HepG2 (cell line): ENCODE results near the gene CAMK2N2. TPM values are rescaled to one million over a fixed set of nuclear protein-coding genes. Genes with fewer than 3 reads are reported as not detected.

Source experiments
- ATRX ChIP-seq: sonication (generic); formaldehyde crosslinking; IDR thresholded peaks from 2 replicates; pipeline ENCODE4 v1.4.0; 2020; ENCODE audit warnings: missing genetic modification reagents, borderline replicate concordance
- CENPX ChIP-seq: sonication (generic); formaldehyde crosslinking; IDR thresholded peaks from 2 replicates; pipeline ENCODE4 v1.9.0; 2021; ENCODE audit warnings: mild to moderate bottlenecking, missing genetic modification reagents, moderate library complexity
- FOXO1 ChIP-seq: sonication (generic); formaldehyde crosslinking; IDR thresholded peaks from 2 replicates; pipeline ENCODE4 v1.4.0; 2020; ENCODE audit warnings: missing genetic modification reagents
- NR2F2 ChIP-seq: IDR thresholded peaks from 2 replicates; pipeline ENCODE4 v1.6.1; 2012; ENCODE audit warnings: low read depth, inconsistent platforms, borderline replicate concordance
- PAWR ChIP-seq: sonication (generic); formaldehyde crosslinking; IDR thresholded peaks from 2 replicates; pipeline ENCODE4 v1.4.0; 2020; ENCODE audit warnings: missing genetic modification reagents, mild to moderate bottlenecking, borderline replicate concordance
- POLR2AphosphoS5 ChIP-seq: IDR thresholded peaks from 2 replicates; pipeline ENCODE4 v1.6.1; 2012; ENCODE audit warnings: low read depth, low read length
- RBAK ChIP-seq: sonication (generic); formaldehyde crosslinking; IDR thresholded peaks from 2 replicates; pipeline ENCODE4 v1.5.1; 2020; ENCODE audit warnings: mild to moderate bottlenecking, missing genetic modification reagents
- RFXANK ChIP-seq: IDR thresholded peaks from 2 replicates; pipeline ENCODE4 v1.6.1; 2016
- SP1 ChIP-seq, 2 experiments: fragments of 450-650 bp in 1 of 2; sonication (generic) in 1 of 2; formaldehyde crosslinking in 1 of 2; IDR thresholded peaks; 2 replicates each; pipeline versions ENCODE4 v1.4.0 to v1.6.1; 2016 to 2020; ENCODE audit warnings: missing genetic modification reagents in 1 of 2
- TBL1XR1 ChIP-seq: fragments of 150-350 bp; IDR thresholded peaks from 2 replicates; pipeline ENCODE4 v1.6.1; 2014; ENCODE audit warnings: borderline replicate concordance, low read length; ENCODE audit not compliant: partially characterized antibody
- TBX3 ChIP-seq: fragments of 450-650 bp; IDR thresholded peaks from 2 replicates; pipeline ENCODE4 v1.6.1; 2017; ENCODE audit warnings: antibody characterized with exemption, mild to moderate bottlenecking, inconsistent platforms, borderline replicate concordance
- TEAD3 ChIP-seq: optimal IDR thresholded peaks from 2 replicates; pipeline ENCODE3; 2016; ENCODE audit warnings: borderline replicate concordance
- XBP1 ChIP-seq: sonication (generic); formaldehyde crosslinking; IDR thresholded peaks from 2 replicates; pipeline ENCODE4 v1.5.0; 2020; ENCODE audit warnings: missing genetic modification reagents
- ZFYVE20 ChIP-seq: sonication (generic); formaldehyde crosslinking; IDR thresholded peaks from 2 replicates; pipeline ENCODE4 v1.8.0; 2023; ENCODE audit warnings: low read depth, mild to moderate bottlenecking, moderate library complexity, missing genetic modification reagents, borderline replicate concordance
- ZNF256 ChIP-seq: sonication (generic); formaldehyde crosslinking; conservative IDR thresholded peaks from 2 replicates; pipeline ENCODE4 v1.4.0; 2020; ENCODE audit warnings: missing genetic modification reagents
- ZNF547 ChIP-seq: sonication (generic); formaldehyde crosslinking; IDR thresholded peaks from 2 replicates; pipeline ENCODE4 v1.5.1; 2020; ENCODE audit warnings: mild to moderate bottlenecking, missing genetic modification reagents
- ZNF558 ChIP-seq: sonication (generic); formaldehyde crosslinking; IDR thresholded peaks from 2 replicates; pipeline ENCODE4 v1.9.0; 2022; ENCODE audit warnings: mild to moderate bottlenecking, missing genetic modification reagents, borderline replicate concordance
- ZNF674 ChIP-seq: sonication (generic); formaldehyde crosslinking; IDR thresholded peaks from 2 replicates; pipeline ENCODE4 v1.5.0; 2020; ENCODE audit warnings: low read depth, mild to moderate bottlenecking, missing genetic modification reagents
- ZNF768 ChIP-seq: sonication (generic); formaldehyde crosslinking; IDR thresholded peaks from 2 replicates; pipeline ENCODE4 v1.4.0; 2020; ENCODE audit warnings: missing genetic modification reagents
- ZSCAN9 ChIP-seq: IDR thresholded peaks from 2 replicates; pipeline ENCODE4 v1.6.1; 2016; ENCODE audit warnings: borderline replicate concordance
- polyA plus RNA-seq, 8 experiments: library from polyadenylated mRNA; depleted of rRNA in 3 of 8; stranded (reverse) in 7 of 8; unstranded in 1 of 8; fragments of >200 nt; fragmentation: Illumina TruSeq in 4 of 8; extraction: Trizol in 4 of 8; gene quantifications; 2 replicates each; pipeline versions ENCODE4 v1.2.1 to v1.2.3, GENCODE V29; 2011 to 2016; ENCODE audit warnings: low read depth in 4 of 8, missing spikeins in 1 of 8, mixed read lengths in 1 of 8; ENCODE audit not compliant: insufficient read depth in 1 of 8
- total RNA-seq, 5 experiments: library from RNA; depleted of rRNA; stranded (reverse); fragments of >200 nt; fragmentation: Illumina TruSeq; extraction: Trizol; gene quantifications; 2 replicates each; pipeline ENCODE4 v1.2.3, GENCODE V29; 2016; ENCODE audit warnings: low read depth in 1 of 5
- TF ChIP-seq, protein P1 (sequence below): conservative IDR thresholded peaks from 2 replicates; pipeline ENCODE4 v1.6.1; 2018; ENCODE audit warnings: missing genetic modification reagents
- TF ChIP-seq, protein P2 (sequence below): sonication (generic); formaldehyde crosslinking; IDR thresholded peaks from 2 replicates; pipeline ENCODE4 v1.4.0; 2020; ENCODE audit warnings: mild to moderate bottlenecking, missing genetic modification reagents
- TF ChIP-seq, protein P3 (sequence below): sonication (generic); formaldehyde crosslinking; IDR thresholded peaks from 2 replicates; pipeline ENCODE4 v1.4.0; 2020; ENCODE audit warnings: missing genetic modification reagents
- TF ChIP-seq, protein P4 (sequence below): sonication (generic); formaldehyde crosslinking; IDR thresholded peaks from 2 replicates; pipeline ENCODE4 v1.4.0; 2020; ENCODE audit warnings: missing genetic modification reagents, borderline replicate concordance

The CAMK2N2 gene
- total and polyA plus RNA-seq, 2 of the 13 experiments (the other 11 are each of a cell fraction or from before 2014, with no cell fraction given), result 0.12 to 0.27 TPM

DNA sequence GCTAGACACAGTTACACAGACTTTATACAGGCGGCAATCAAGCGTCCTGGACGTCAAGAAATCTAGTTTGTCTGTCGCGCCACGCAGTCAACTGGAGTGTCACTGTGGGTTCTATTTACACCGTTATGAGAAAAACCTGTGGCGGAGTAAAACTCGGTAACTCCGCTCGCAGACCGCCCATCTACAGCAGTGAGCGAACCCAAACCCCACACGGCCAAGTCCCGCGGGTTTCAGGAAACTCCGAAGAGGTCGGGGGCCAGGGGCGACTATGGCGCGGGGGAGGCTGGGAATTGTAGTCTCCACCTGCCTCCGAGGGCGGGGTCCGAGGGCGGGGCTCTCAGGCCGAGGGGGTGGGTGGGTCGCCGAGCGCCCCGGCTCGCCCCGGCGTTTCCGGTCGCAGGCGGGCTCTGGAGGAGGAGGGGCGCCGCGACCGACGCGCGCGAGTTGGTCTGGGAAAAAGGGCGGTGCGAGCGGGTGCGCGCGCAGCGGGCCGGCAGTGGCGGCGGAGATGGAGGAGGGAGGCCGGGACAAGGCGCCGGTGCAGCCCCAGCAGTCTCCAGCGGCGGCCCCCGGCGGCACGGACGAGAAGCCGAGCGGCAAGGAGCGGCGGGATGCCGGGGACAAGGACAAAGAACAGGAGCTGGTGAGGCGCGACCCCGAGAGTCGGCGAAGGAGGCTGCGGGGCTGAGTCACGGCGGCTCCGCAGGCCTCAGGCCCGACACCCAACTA lies 37.6 kb upstream of the CAMK2N2 start, which contains the start of gene PSMD2 (continued):
- TF ChIP-seq, protein P1, sequence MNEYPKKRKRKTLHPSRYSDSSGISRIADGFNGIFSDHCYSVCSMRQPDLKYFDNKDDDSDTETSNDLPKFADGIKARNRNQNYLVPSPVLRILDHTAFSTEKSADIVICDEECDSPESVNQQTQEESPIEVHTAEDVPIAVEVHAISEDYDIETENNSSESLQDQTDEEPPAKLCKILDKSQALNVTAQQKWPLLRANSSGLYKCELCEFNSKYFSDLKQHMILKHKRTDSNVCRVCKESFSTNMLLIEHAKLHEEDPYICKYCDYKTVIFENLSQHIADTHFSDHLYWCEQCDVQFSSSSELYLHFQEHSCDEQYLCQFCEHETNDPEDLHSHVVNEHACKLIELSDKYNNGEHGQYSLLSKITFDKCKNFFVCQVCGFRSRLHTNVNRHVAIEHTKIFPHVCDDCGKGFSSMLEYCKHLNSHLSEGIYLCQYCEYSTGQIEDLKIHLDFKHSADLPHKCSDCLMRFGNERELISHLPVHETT (CRISPR knock-in tag), result peak; percentile 93
- TF ChIP-seq, protein P2, sequence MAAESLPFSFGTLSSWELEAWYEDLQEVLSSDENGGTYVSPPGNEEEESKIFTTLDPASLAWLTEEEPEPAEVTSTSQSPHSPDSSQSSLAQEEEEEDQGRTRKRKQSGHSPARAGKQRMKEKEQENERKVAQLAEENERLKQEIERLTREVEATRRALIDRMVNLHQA (CRISPR knock-in tag), result no peak
- TF ChIP-seq ZFYVE20 (CRISPR knock-in tag), result no peak
- TF ChIP-seq ZNF558 (CRISPR knock-in tag), result no peak; the same call in 1 of the 2 replicates
- no peak for TF ChIP-seq NR2F2
- peak; percentile 96 for TF ChIP-seq POLR2AphosphoS5
- peak; percentile 27 for TF ChIP-seq TEAD3 (CRISPR knock-in tag)
- TF ChIP-seq SP1 (IDR thresholded peaks at IDR 0.05), result no peak
- TF ChIP-seq SP1 (CRISPR knock-in tag; IDR thresholded peaks at IDR 0.05), result peak; percentile 71
- TF ChIP-seq TBL1XR1, result no peak
- TF ChIP-seq ZNF768 (CRISPR knock-in tag), result peak; percentile 63
- TF ChIP-seq TBX3, result no peak
- TF ChIP-seq RBAK, result no peak
- TF ChIP-seq, protein P3, sequence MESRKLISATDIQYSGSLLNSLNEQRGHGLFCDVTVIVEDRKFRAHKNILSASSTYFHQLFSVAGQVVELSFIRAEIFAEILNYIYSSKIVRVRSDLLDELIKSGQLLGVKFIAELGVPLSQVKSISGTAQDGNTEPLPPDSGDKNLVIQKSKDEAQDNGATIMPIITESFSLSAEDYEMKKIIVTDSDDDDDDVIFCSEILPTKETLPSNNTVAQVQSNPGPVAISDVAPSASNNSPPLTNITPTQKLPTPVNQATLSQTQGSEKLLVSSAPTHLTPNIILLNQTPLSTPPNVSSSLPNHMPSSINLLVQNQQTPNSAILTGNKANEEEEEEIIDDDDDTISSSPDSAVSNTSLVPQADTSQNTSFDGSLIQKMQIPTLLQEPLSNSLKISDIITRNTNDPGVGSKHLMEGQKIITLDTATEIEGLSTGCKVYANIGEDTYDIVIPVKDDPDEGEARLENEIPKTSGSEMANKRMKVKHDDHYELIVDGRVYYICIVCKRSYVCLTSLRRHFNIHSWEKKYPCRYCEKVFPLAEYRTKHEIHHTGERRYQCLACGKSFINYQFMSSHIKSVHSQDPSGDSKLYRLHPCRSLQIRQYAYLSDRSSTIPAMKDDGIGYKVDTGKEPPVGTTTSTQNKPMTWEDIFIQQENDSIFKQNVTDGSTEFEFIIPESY (CRISPR knock-in tag), result no peak
- no peak for TF ChIP-seq RFXANK (CRISPR knock-in tag)
- TF ChIP-seq ZSCAN9 (CRISPR knock-in tag), result peak; percentile 27; the same call in 1 of the 2 replicates
- TF ChIP-seq ZNF674, result no peak
- TF ChIP-seq CENPX (CRISPR knock-in tag), result no peak
- TF ChIP-seq, protein P4, sequence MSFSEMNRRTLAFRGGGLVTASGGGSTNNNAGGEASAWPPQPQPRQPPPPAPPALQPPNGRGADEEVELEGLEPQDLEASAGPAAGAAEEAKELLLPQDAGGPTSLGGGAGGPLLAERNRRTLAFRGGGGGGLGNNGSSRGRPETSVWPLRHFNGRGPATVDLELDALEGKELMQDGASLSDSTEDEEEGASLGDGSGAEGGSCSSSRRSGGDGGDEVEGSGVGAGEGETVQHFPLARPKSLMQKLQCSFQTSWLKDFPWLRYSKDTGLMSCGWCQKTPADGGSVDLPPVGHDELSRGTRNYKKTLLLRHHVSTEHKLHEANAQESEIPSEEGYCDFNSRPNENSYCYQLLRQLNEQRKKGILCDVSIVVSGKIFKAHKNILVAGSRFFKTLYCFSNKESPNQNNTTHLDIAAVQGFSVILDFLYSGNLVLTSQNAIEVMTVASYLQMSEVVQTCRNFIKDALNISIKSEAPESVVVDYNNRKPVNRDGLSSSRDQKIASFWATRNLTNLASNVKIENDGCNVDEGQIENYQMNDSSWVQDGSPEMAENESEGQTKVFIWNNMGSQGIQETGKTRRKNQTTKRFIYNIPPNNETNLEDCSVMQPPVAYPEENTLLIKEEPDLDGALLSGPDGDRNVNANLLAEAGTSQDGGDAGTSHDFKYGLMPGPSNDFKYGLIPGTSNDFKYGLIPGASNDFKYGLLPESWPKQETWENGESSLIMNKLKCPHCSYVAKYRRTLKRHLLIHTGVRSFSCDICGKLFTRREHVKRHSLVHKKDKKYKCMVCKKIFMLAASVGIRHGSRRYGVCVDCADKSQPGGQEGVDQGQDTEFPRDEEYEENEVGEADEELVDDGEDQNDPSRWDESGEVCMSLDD (CRISPR knock-in tag), result no peak
- no peak for TF ChIP-seq ZNF256 (CRISPR knock-in tag)
- TF ChIP-seq FOXO1 (CRISPR knock-in tag), result no peak
- no peak for TF ChIP-seq ZNF547 (CRISPR knock-in tag)
- no peak for TF ChIP-seq PAWR (CRISPR knock-in tag)
- no peak for TF ChIP-seq ATRX (CRISPR knock-in tag)
- TF ChIP-seq XBP1, result no peak
